Measurements from ENCODE around the gene ZNF470.

DNA sequence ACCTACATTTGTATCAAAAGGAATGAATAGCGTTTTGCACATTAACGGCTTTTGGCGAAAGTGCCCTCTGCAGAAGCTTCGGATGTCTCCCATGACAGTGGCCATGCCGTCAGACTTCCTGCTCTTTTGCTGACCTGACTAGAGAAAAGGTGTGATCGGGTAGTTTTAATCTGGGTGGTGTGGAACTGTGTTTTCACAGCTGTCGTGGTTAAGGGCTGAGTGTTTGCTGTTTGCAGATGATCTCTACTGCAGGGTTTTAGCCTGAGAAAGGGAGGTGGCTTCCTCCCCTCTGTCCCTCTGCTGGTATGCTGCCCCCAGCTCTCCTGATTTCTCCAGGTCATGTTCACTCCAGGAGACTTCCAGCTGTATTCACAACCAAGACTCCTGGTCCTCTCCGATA is 50.3 kb downstream of the ZNF470 start:
- TF ChIP-seq, protein P1, sequence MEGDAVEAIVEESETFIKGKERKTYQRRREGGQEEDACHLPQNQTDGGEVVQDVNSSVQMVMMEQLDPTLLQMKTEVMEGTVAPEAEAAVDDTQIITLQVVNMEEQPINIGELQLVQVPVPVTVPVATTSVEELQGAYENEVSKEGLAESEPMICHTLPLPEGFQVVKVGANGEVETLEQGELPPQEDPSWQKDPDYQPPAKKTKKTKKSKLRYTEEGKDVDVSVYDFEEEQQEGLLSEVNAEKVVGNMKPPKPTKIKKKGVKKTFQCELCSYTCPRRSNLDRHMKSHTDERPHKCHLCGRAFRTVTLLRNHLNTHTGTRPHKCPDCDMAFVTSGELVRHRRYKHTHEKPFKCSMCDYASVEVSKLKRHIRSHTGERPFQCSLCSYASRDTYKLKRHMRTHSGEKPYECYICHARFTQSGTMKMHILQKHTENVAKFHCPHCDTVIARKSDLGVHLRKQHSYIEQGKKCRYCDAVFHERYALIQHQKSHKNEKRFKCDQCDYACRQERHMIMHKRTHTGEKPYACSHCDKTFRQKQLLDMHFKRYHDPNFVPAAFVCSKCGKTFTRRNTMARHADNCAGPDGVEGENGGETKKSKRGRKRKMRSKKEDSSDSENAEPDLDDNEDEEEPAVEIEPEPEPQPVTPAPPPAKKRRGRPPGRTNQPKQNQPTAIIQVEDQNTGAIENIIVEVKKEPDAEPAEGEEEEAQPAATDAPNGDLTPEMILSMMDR (IDR thresholded peaks at IDR 0.05) = no peak
- TF ChIP-seq EP300 (IDR thresholded peaks at IDR 0.05) (no peak), POLR2A (IDR thresholded peaks at IDR 0.05; ENCODE audit: low read depth) (no peak)
